ENCODE measurements around the gene SDR42E2. TPM values are rescaled to one million over a fixed set of nuclear protein-coding genes. Genes with fewer than 3 reads are reported as not detected.

The SDR42E2 gene
- polyA plus RNA-seq, 2 of the 4 experiments (the other 2 are of a cell fraction), result not detected

DNA sequence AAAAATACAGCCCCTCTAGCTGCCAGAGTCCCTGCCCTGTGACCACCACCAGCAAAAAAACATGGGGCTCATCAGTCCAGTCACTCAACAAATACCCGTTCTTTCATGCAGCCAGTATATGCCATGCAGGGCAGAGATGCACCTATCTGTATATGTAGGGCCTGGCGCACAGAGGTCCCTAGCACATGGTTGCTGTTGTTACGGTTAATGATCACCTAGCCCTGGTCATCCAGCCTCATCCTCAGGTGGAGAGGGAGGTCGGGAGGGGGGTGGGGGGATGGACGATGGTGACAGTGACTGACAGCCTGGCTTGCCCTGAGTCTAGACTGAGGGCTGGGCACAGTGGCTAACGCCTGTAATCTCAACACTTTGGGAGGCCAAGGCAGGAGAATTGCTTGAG is 1.5 kb downstream of the SDR42E2 start:
- TF ChIP-seq EHF (CRISPR knock-in tag; IDR thresholded peaks at IDR 0.05) (no peak), KDM5A (IDR thresholded peaks at IDR 0.05) (no peak), FOXS1 (CRISPR knock-in tag; IDR thresholded peaks at IDR 0.05) (no peak), HDAC2 (IDR thresholded peaks at IDR 0.05) (no peak), GATA3 (IDR thresholded peaks at IDR 0.05; ENCODE audit: borderline replicate concordance) (no peak), CEBPB (IDR thresholded peaks at IDR 0.05) (no peak), TP53 (CRISPR knock-in tag; IDR thresholded peaks at IDR 0.05) (no peak)
- TF ChIP-seq, protein P1, sequence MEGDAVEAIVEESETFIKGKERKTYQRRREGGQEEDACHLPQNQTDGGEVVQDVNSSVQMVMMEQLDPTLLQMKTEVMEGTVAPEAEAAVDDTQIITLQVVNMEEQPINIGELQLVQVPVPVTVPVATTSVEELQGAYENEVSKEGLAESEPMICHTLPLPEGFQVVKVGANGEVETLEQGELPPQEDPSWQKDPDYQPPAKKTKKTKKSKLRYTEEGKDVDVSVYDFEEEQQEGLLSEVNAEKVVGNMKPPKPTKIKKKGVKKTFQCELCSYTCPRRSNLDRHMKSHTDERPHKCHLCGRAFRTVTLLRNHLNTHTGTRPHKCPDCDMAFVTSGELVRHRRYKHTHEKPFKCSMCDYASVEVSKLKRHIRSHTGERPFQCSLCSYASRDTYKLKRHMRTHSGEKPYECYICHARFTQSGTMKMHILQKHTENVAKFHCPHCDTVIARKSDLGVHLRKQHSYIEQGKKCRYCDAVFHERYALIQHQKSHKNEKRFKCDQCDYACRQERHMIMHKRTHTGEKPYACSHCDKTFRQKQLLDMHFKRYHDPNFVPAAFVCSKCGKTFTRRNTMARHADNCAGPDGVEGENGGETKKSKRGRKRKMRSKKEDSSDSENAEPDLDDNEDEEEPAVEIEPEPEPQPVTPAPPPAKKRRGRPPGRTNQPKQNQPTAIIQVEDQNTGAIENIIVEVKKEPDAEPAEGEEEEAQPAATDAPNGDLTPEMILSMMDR (IDR thresholded peaks at IDR 0.05), result no peak
- ATAC-seq (0 out of 6 replicates have a peak, but pooled peaks of 1 of the 2 experiments have one; percentile 20), FAIRE-seq (no peak), DNase-seq (ENCODE audit: low read depth in 1 of 2, low spot score in 1 of 2) (no peak)
- no peak overlapping the region for H3K4me2 ChIP-seq
- POLR2A ChIA-PET, result no interaction called here
- H3K9me3 ChIP-seq, result peaks cover 6% of the 10 kb centered on the region; the same call in 1 of the 3 replicates
- 71% methylated on average over 5 of the region's 6 CpGs for WGBS (ENCODE audit: missing lambda C conversion rate)
- no peak overlapping the region for H3K27ac ChIP-seq
- CTCF ChIA-PET, result interaction anchor here (0.9 to 1.1 kb wide), 3 partner anchors 19 to 456 kb away, joined by 3 to 4 read pairs (median 3); no protein-coding TSS in a partner anchor
- no peaks in the 10 kb centered on the region for H3K4me1 ChIP-seq
- H3K4me3 ChIP-seq, result no peak overlapping the region

- no peak overlapping the region for H3K4me3 ChIP-seq
- DNase-seq (ENCODE audit: low read depth in 1 of 2, low spot score in 1 of 2) (no peak), ATAC-seq (no peak), FAIRE-seq (no peak)
- ChIA-PET CTCF (interaction anchor here (0.9 to 1.1 kb wide), 3 partner anchors 20 to 457 kb away, joined by 3 to 4 read pairs (median 3); no protein-coding TSS in a partner anchor), POLR2A (no interaction called here)
- TF ChIP-seq HEYL (CRISPR knock-in tag; IDR thresholded peaks at IDR 0.05) (no peak), RARB (CRISPR knock-in tag; IDR thresholded peaks at IDR 0.05) (no peak), HOXA7 (CRISPR knock-in tag; IDR thresholded peaks at IDR 0.05) (no peak), PHF8 (IDR thresholded peaks at IDR 0.05; ENCODE audit: borderline replicate concordance, low read depth) (no peak), TFCP2L1 (CRISPR knock-in tag; IDR thresholded peaks at IDR 0.05) (no peak), HOXB5 (CRISPR knock-in tag; IDR thresholded peaks at IDR 0.05) (no peak), NPAS2 (CRISPR knock-in tag; IDR thresholded peaks at IDR 0.05; ENCODE audit: borderline replicate concordance) (no peak), CBX2 (IDR thresholded peaks at IDR 0.05; ENCODE audit: borderline replicate concordance, low read depth) (no peak)
- H3K9me3 ChIP-seq, result peaks cover 6% of the 10 kb centered on the region; the same call in 1 of the 3 replicates
- no peak overlapping the region for H3K27ac ChIP-seq
- no peaks in the 10 kb centered on the region for H3K4me1 ChIP-seq
- H3K4me2 ChIP-seq, result no peak overlapping the region
- WGBS (ENCODE audit: missing lambda C conversion rate), result 78% methylated on average over 5 of the region's 5 CpGs
Measured at GRCh38 chr16:22164482-22164881, 2.2 kb downstream of the SDR42E2 start.

DNA sequence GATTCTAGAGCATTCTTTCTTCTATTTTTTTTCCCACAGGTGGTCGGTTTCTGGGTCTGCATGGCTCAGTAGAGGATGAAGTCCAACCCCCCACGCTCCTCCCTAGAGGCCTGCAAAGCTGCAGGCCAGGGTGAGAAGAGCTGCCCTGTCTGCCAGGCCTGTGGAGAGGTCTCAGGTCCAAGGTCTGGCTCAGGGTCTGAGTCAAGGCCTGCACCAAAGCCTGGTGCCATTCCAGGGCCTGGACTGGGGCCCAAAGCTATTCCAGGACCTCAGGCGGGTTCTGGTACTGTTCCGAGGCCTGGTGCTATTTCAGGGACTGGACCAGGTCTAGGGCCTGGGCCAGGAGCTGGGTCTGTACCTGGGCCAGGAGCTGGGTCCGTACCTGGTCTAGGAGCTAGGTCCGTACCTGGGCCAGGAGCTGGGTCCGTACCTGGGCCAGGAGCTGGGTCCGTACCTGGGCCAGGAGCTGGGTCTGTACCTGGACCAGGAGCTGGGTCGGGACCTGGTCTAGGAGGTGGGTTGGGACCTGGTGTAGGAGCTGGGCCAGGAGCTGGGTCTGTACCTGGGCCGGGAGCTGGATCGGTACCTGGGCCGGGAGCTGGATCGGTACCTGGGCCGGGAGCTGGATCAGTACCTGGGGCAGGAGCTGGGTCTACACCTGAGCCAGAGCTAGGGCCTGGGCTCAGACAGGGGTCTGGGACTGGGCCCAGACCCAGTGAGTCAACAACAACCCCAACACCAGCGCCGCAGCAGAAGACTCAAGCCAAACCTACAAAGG is 3.4 kb downstream of the SDR42E2 start:
- no peak overlapping the region for H3K4me2 ChIP-seq
- H3K4me1 ChIP-seq, result no peaks in the 10 kb centered on the region
- ChIA-PET CTCF (interaction anchor here (1.2 kb wide), 2 partner anchors 66 to 88 kb away, joined by 3 to 4 read pairs; no protein-coding TSS in a partner anchor), POLR2A (no interaction called here)
- peaks cover 6% of the 10 kb centered on the region; the same call in 1 of the 3 replicates for H3K9me3 ChIP-seq
- 63% methylated on average over 7 of the region's 16 CpGs for WGBS (ENCODE audit: missing lambda C conversion rate)
- no peak overlapping the region for H3K4me3 ChIP-seq
- DNase-seq (ENCODE audit: low read depth in 1 of 2, low spot score in 1 of 2) (no peak), FAIRE-seq (no peak), ATAC-seq (no peak)
- no peak overlapping the region for H3K27ac ChIP-seq
- TF ChIP-seq KDM5A (IDR thresholded peaks at IDR 0.05), result no peak

- CTCF ChIA-PET, result no interaction called here
- 79% methylated on average over 6 of the region's 6 CpGs for WGBS (ENCODE audit: missing lambda C conversion rate)
- Histone ChIP-seq H3K4me3 (no peak overlapping the region), H3K27ac (no peak overlapping the region), H3K9me3 (0 out of 3 replicates have a peak, but pooled peaks cover under 1% of the 10 kb centered on the region), H3K4me2 (no peak overlapping the region), H3K4me1 (no peaks in the 10 kb centered on the region)
- no peak for DNase-seq (ENCODE audit: low read depth in 1 of 2, low spot score in 1 of 2)
- no peak for FAIRE-seq
- POLR2A ChIA-PET, result no interaction called here
- TF ChIP-seq ATOH8 (CRISPR knock-in tag; IDR thresholded peaks at IDR 0.05; ENCODE audit: low read depth) (no peak), HOXB13 (CRISPR knock-in tag; IDR thresholded peaks at IDR 0.05; ENCODE audit: low read depth) (no peak), RCOR1 (IDR thresholded peaks at IDR 0.05; ENCODE audit: low read depth, low read length) (no peak), JUN (IDR thresholded peaks at IDR 0.05) (no peak), POLR2A (IDR thresholded peaks at IDR 0.05; ENCODE audit: low read length) (no peak), ELK1 (IDR thresholded peaks at IDR 0.05; ENCODE audit: low read depth, low read length) (no peak), CHD4 (IDR thresholded peaks at IDR 0.05; ENCODE audit: borderline replicate concordance) (no peak), CBX8 (IDR thresholded peaks at IDR 0.05) (no peak), MAFK (IDR thresholded peaks at IDR 0.05; ENCODE audit: partially characterized antibody) (no peak), FOSL2 (IDR thresholded peaks at IDR 0.05) (no peak), FOSL2 (CRISPR knock-in tag; IDR thresholded peaks at IDR 0.05) (no peak), POLR2AphosphoS2 (conservative IDR thresholded peaks at IDR 0.05; ENCODE audit: low read length) (no peak), MAZ (IDR thresholded peaks at IDR 0.05; ENCODE audit: borderline replicate concordance, low read depth, low read length) (no peak)
- ATAC-seq, result peak in 1 of 2 experiments; percentile 39; a peak in 1 of 6 replicates
Measured at GRCh38 chr16:22171953-22172352, 9.6 kb downstream of the SDR42E2 start.

All from A549 (cell line).